Prostate gland (tissue), 2 donors: ENCODE data around the gene C1QTNF5.

Experiments used
- CTCF ChIP-seq, 4 experiments: fragments of 200-600 bp in 2 of 4; fragments of 450-650 bp in 2 of 4; sonication (generic) in 2 of 4; IDR thresholded peaks; 1 replicate in 3 of 4; 2 replicates in 1 of 4; pipeline ENCODE4 v1.5.1; 2016 to 2019; ENCODE audit warnings: antibody characterized with exemption in 4 of 4, mild to moderate bottlenecking in 2 of 4, moderate library complexity in 2 of 4
- POLR2A ChIP-seq: fragments of 450-650 bp; IDR thresholded peaks from one replicate; pipeline ENCODE4 v1.6.1; 2016; ENCODE audit warnings: antibody characterized with exemption, mild to moderate bottlenecking

- TF ChIP-seq POLR2A (no peak), CTCF (IDR thresholded peaks at IDR 0.05) (no peak)
These were observed 34.3 kb downstream of the C1QTNF5 start for GRCh38 chr11:119306373-119306890.
